SH-SY5Y (cell line): Measurements from ENCODE around the gene FUT7.

Experiments used
- GATA2 ChIP-seq: IDR thresholded peaks from 2 replicates; pipeline ENCODE4 v1.6.1; 2011; ENCODE audit warnings: mild to moderate bottlenecking, low read depth, low read length
- GATA3 ChIP-seq: IDR thresholded peaks from 2 replicates; pipeline ENCODE4 v1.6.1; 2011; ENCODE audit warnings: low read depth, mild to moderate bottlenecking, low read length, moderate library complexity

DNA sequence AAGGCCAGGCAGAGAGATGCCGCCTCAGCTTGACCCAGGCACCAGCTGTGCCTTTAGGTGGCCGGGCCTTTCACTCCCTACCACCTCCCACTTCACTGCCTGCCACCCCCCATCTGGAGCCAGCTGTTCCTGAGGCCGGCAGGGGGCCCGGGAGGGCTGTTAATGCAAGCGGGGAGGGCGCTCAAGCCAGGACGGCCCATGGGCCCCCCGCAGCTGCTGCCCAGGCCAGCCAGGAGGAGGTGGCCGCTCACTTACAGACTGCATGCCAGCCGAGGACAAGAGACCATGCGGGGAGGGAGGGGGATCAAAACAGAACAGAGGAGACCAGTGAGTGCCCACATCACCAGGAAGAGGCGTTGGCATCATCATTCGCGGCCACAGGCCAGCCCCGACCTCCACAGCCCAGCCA, 8.3 kb downstream of the FUT7 start:
- TF ChIP-seq GATA3 (no peak), GATA2 (no peak)
